CD4-positive, alpha-beta T cell treated with Interleukin-12 subunit alpha and Interleukin-12 subunit beta, for 1 hour (primary cell): Measurements from ENCODE around the gene TWIST1.

Experiments used
- DNase-seq: peaks from one replicate; pipeline ENCODE4 v3.0.0-alpha.2; 2020

TWIST1 gene

GRCh38 chr7:19112274-19113001 is 5.0 kb downstream of the TWIST1 start:
- DNase-seq = no peak

GRCh38 chr7:19111474-19112273 is 5.8 kb downstream of the TWIST1 start:
- DNase-seq = no peak

- no peak for DNase-seq
Measured at GRCh38 chr7:19110776-19111175, 6.7 kb downstream of the TWIST1 start.

GRCh38 chr7:19110026-19110730 is 7.3 kb downstream of the TWIST1 start:
- no peak for DNase-seq

GRCh38 chr7:19109000-19109946 is 8.2 kb downstream of the TWIST1 start:
- DNase-seq = no peak

- no peak for DNase-seq
Measured at GRCh38 chr7:19107356-19108146, 9.9 kb downstream of the TWIST1 start.

GRCh38 chr7:19107081-19107355 is 10.4 kb downstream of the TWIST1 start:
- DNase-seq = no peak

- DNase-seq = no peak
Measured at GRCh38 chr7:19106241-19107080, 11.0 kb downstream of the TWIST1 start.

- DNase-seq = no peak
Measured at GRCh38 chr7:19105546-19105945, 11.9 kb downstream of the TWIST1 start.

- DNase-seq = no peak
Measured at GRCh38 chr7:19104811-19105210, 12.6 kb downstream of the TWIST1 start.

GRCh38 chr7:19102884-19103283 is 14.6 kb downstream of the TWIST1 start:
- no peak for DNase-seq

- DNase-seq = no peak
Measured at GRCh38 chr7:19101909-19102308, 15.5 kb downstream of the TWIST1 start.

GRCh38 chr7:19101472-19101871 is 16.0 kb downstream of the TWIST1 start:
- DNase-seq = no peak

- DNase-seq = no peak
Measured at GRCh38 chr7:19099924-19100323, 17.5 kb downstream of the TWIST1 start.

GRCh38 chr7:19099194-19099593 is 18.2 kb downstream of the TWIST1 start:
- no peak for DNase-seq

GRCh38 chr7:19098510-19098909 is 18.9 kb downstream of the TWIST1 start:
- DNase-seq = no peak

GRCh38 chr7:19097165-19098055 is 20.0 kb downstream of the TWIST1 start:
- DNase-seq = no peak

GRCh38 chr7:19095353-19095860 is 22.0 kb downstream of the TWIST1 start:
- DNase-seq = no peak

GRCh38 chr7:19094598-19095352 is 22.7 kb downstream of the TWIST1 start:
- DNase-seq = no peak
